Keratinocyte (primary cell): Measurements from ENCODE around the gene IFNAR2. TPM values are rescaled to one million over a fixed set of nuclear protein-coding genes. Genes with fewer than 3 reads are reported as not detected.

Experiments
- DNase-seq: peaks from one replicate; pipeline ENCODE4 v3.0.0-alpha.2; 2011; ENCODE audit warnings: low read depth, missing footprints, low spot score
- FAIRE-seq: peaks from 2 replicates; lab custom pipeline; 2011; peaks lifted over from hg19 to GRCh38; lab: Jason Lieb, UNC
- H2AFZ ChIP-seq: 2 replicates; pipeline ENCODE4 v1.6.0; 2012; ENCODE audit warnings: low read length, control low read depth, inconsistent platforms; ENCODE audit not compliant: control insufficient read depth
- H3K27ac ChIP-seq: 2 replicates; pipeline ENCODE4 v1.5.1; 2011; ENCODE audit warnings: low read length; ENCODE audit not compliant: control insufficient read depth, insufficient read depth
- H3K27me3 ChIP-seq: 3 replicates; pipeline ENCODE4 v1.6.0; 2011; ENCODE audit warnings: low read length; ENCODE audit not compliant: control insufficient read depth, insufficient read depth; ENCODE audit errors: extremely low read depth
- H3K36me3 ChIP-seq, 2 experiments: 2 replicates in 1 of 2; 3 replicates in 1 of 2; pipeline ENCODE4 v1.5.1; 2011; ENCODE audit warnings: low read length in 2 of 2, mild to moderate bottlenecking in 1 of 2; ENCODE audit not compliant: control insufficient read depth in 2 of 2, insufficient read depth in 2 of 2; ENCODE audit errors: extremely low read depth in 1 of 2
- H3K4me1 ChIP-seq: 3 replicates; pipeline ENCODE4 v1.5.1; 2011; ENCODE audit warnings: low read length; ENCODE audit not compliant: control insufficient read depth, insufficient read depth; ENCODE audit errors: extremely low read depth
- H3K4me2 ChIP-seq: 3 replicates; pipeline ENCODE4 v1.6.0; 2011; ENCODE audit warnings: low read depth, low read length; ENCODE audit not compliant: control insufficient read depth, insufficient read depth; ENCODE audit errors: extremely low read depth
- H3K4me3 ChIP-seq, 3 experiments: fragments of 200-600 bp in 1 of 3; sonication (generic) in 1 of 3; 2 replicates in 2 of 3; 3 replicates in 1 of 3; pipeline ENCODE4 v1.5.1; 2011 to 2016; ENCODE audit warnings: low read length in 3 of 3, mild to moderate bottlenecking in 3 of 3, control low read depth in 2 of 3, inconsistent platforms in 1 of 3, low read depth in 1 of 3, mixed read lengths in 1 of 3, mixed run types in 1 of 3, moderate library complexity in 1 of 3; ENCODE audit not compliant: control insufficient read depth in 2 of 3, insufficient read depth in 2 of 3; ENCODE audit errors: extremely low read depth in 1 of 3
- H3K79me2 ChIP-seq: 2 replicates; pipeline ENCODE4 v1.6.0; 2012; ENCODE audit warnings: low read length; ENCODE audit not compliant: control insufficient read depth, insufficient read depth
- H3K9ac ChIP-seq: 3 replicates; pipeline ENCODE4 v1.6.0; 2011; ENCODE audit warnings: low read length; ENCODE audit not compliant: control insufficient read depth, insufficient read depth; ENCODE audit errors: extremely low read depth
- H3K9me1 ChIP-seq: 3 replicates; pipeline ENCODE4 v1.6.0; 2011; ENCODE audit warnings: low read length; ENCODE audit not compliant: control insufficient read depth, insufficient read depth; ENCODE audit errors: extremely low read depth
- H3K9me3 ChIP-seq: 2 replicates; pipeline ENCODE4 v1.5.1; 2012; ENCODE audit warnings: low read depth, low read length; ENCODE audit not compliant: control insufficient read depth
- H4K20me1 ChIP-seq: 3 replicates; pipeline ENCODE4 v1.6.0; 2011; ENCODE audit warnings: low read length; ENCODE audit not compliant: control insufficient read depth, insufficient read depth; ENCODE audit errors: extremely low read depth
- CTCF ChIP-seq, 3 experiments: IDR thresholded peaks in 1 of 3; conservative IDR thresholded peaks in 1 of 3; optimal IDR thresholded peaks in 1 of 3; 2 replicates in 2 of 3; 3 replicates in 1 of 3; pipeline versions ENCODE3 to v1.5.1; 2011; ENCODE audit warnings: low read length in 3 of 3, mild to moderate bottlenecking in 3 of 3, moderate library complexity in 2 of 3, control low read depth in 1 of 3, inconsistent platforms in 1 of 3; ENCODE audit not compliant: insufficient read depth in 2 of 3; ENCODE audit errors: extremely low read depth in 1 of 3
- EZH2 ChIP-seq: IDR thresholded peaks from one replicate; pipeline ENCODE4 v1.6.1; 2012; ENCODE audit warnings: inconsistent platforms, mild to moderate bottlenecking, low read length, moderate library complexity
- dilution Hi-C: fragments of 300-500 bp; cut with MboI; formaldehyde crosslinking; loops from one replicate; pipeline ENCODE4 v1.7.0; 2020; ENCODE audit warnings: low sequenced_read_pairs; ENCODE audit not compliant: extremely low pct_ligation_motif_present
- polyA plus RNA-seq, 5 experiments: library from polyadenylated mRNA; depleted of rRNA in 3 of 5; stranded (reverse) in 3 of 5; stranded (forward) in 1 of 5; unstranded in 1 of 5; fragments of >200 nt; gene quantifications; 1 replicate in 1 of 5; 2 replicates in 3 of 5; 3 replicates in 1 of 5; pipeline versions ENCODE4 v1.2.1 to v1.2.3, GENCODE V29; 2011 to 2012; ENCODE audit warnings: missing spikeins in 2 of 5, low read depth in 1 of 5, low replicate concordance in 1 of 5

IFNAR2 gene
- polyA plus RNA-seq, 1 donor (not counting 4 experiments of a cell fraction or from before 2014, with no cell fraction given), result 23.0 TPM

GRCh38 chr21:33259995-33260394 lies 30.3 kb downstream of the IFNAR2 start:
- Histone ChIP-seq H3K36me3 (peaks cover 2 to 4% of the 10 kb centered on the region in 2 experiments), H3K9me1 (no peaks in the 10 kb centered on the region), H3K9me3 (no peaks in the 10 kb centered on the region), H3K4me1 (peaks cover 22% of the 10 kb centered on the region), H3K4me3 (no peak overlapping the region), H4K20me1 (no peaks in the 10 kb centered on the region), H3K27ac (no peak overlapping the region), H3K27me3 (no peaks in the 10 kb centered on the region), H2AFZ (no peak overlapping the region), H3K4me2 (no peak overlapping the region), H3K9ac (no peak overlapping the region), H3K79me2 (no peaks in the 10 kb centered on the region)
- FAIRE-seq (no peak), DNase-seq (no peak)
- no peak for TF ChIP-seq CTCF (optimal IDR thresholded peaks at IDR 0.05 in 1 of 3, IDR thresholded peaks at IDR 0.05 in 1 of 3, conservative IDR thresholded peaks at IDR 0.05 in 1 of 3; ENCODE audit: extremely low read depth in 1 of 3, insufficient read depth in 2 of 3, low read length in 3 of 3)
- no peak for TF ChIP-seq EZH2
- dilution Hi-C loops, result no loop called here

GRCh38 chr21:33261635-33262034 lies 31.9 kb downstream of the IFNAR2 start:
- no peak for TF ChIP-seq CTCF (optimal IDR thresholded peaks at IDR 0.05 in 1 of 3, IDR thresholded peaks at IDR 0.05 in 1 of 3, conservative IDR thresholded peaks at IDR 0.05 in 1 of 3; ENCODE audit: extremely low read depth in 1 of 3, insufficient read depth in 2 of 3, low read length in 3 of 3)
- no peak for TF ChIP-seq EZH2
- dilution Hi-C loops, result no loop called here
- no peak overlapping the region for H2AFZ ChIP-seq
- DNase-seq (no peak), FAIRE-seq (no peak)
- no peak overlapping the region for H3K27ac ChIP-seq
- no peaks in the 10 kb centered on the region for H3K27me3 ChIP-seq
- H3K4me2 ChIP-seq, result no peak overlapping the region
- H3K4me3 ChIP-seq, result no peak overlapping the region
- H3K9ac ChIP-seq, result no peak overlapping the region
- H3K4me1 ChIP-seq, result peaks cover 27% of the 10 kb centered on the region
- peaks cover 2 to 4% of the 10 kb centered on the region in 2 experiments for H3K36me3 ChIP-seq
- H3K9me3 ChIP-seq, result no peaks in the 10 kb centered on the region
- H3K9me1 ChIP-seq, result no peaks in the 10 kb centered on the region
- no peaks in the 10 kb centered on the region for H4K20me1 ChIP-seq
- no peaks in the 10 kb centered on the region for H3K79me2 ChIP-seq
